Adrenal gland (tissue), 12 donors: ENCODE results near the gene DNAJC15. TPM values are rescaled to one million over a fixed set of nuclear protein-coding genes. Genes with fewer than 3 reads are reported as not detected.

Source experiments
- DNase-seq, 7 donors: peaks; one replicate each; pipeline ENCODE4 v3.0.0-alpha.2; 2019 to 2020
- H3K27ac ChIP-seq, 5 donors: fragments of 200-600 bp; sonication (generic) in 4 of 5; 1 replicate in 3 of 5; 2 replicates in 2 of 5; pipeline versions ENCODE4 v1.5.1 to v1.8.0; 2016 to 2020; ENCODE audit warnings: mild to moderate bottlenecking in 1 of 5
- H3K27me3 ChIP-seq: fragments of 200-600 bp; 2 replicates; pipeline ENCODE4 v1.8.0; 2021
- H3K36me3 ChIP-seq, 2 donors: fragments of 200-600 bp; replicated peaks in 1 of 2; 1 replicate in 1 of 2; 2 replicates in 1 of 2; pipeline versions ENCODE4 v1.5.1 to v1.8.0; 2018 to 2022
- H3K4me1 ChIP-seq, 2 donors: fragments of 200-600 bp; replicated peaks in 1 of 2; 1 replicate in 1 of 2; 2 replicates in 1 of 2; pipeline versions ENCODE4 v1.5.1 to v1.8.0; 2018 to 2021
- H3K4me3 ChIP-seq, 4 donors: fragments of 200-600 bp; sonication (generic) in 3 of 4; one replicate each; pipeline ENCODE4 v1.5.1; 2016 to 2018
- H3K9me3 ChIP-seq, 3 donors: fragments of 200-600 bp; sonication (generic) in 1 of 3; replicated peaks in 1 of 3; 1 replicate in 2 of 3; 2 replicates in 1 of 3; pipeline versions ENCODE4 v1.5.1 to v1.8.0; 2016 to 2021
- CTCF ChIP-seq, 6 experiments: fragments of 450-650 bp in 4 of 6; fragments of 200-600 bp in 2 of 6; sonication (generic) in 1 of 6; IDR thresholded peaks; 1 replicate in 5 of 6; 2 replicates in 1 of 6; pipeline versions ENCODE4 v1.5.1 to v1.8.0; 2016 to 2021; ENCODE audit warnings: antibody characterized with exemption in 6 of 6, mild to moderate bottlenecking in 2 of 6, moderate library complexity in 1 of 6
- POLR2A ChIP-seq, 2 donors: fragments of 450-650 bp; IDR thresholded peaks; one replicate each; pipeline ENCODE4 v1.6.1; 2017; ENCODE audit warnings: antibody characterized with exemption in 2 of 2, mild to moderate bottlenecking in 2 of 2, moderate library complexity in 1 of 2
- WGBS, 4 donors: extraction: QIAGEN DNeasy Blood & Tissue Kit in 2 of 4; methylation state at CpG; one replicate each; pipeline versions ENCODE4 v1.1.5 to v1.1.7; 2013 to 2017; 5-methylcytosine and 5-hydroxymethylcytosine counted together
- intact Hi-C, 2 donors: fragments of 100-400 bp; cut with DNase I; formaldehyde crosslinking; loops; one replicate each; pipeline versions ENCODE4 v1.14.1 to v1.15.0; 2022 to 2023
- polyA plus RNA-seq, 3 donors: library from polyadenylated mRNA; stranded (reverse); fragments of 200-250 nt in 2 of 3; fragments of 350-450 nt in 1 of 3; fragmentation: Illumina TruSeq in 1 of 3; extraction: RNeasy Lipid Tissue Mini Kit (QIAGEN cat#74804) in 1 of 3; gene quantifications; one replicate each; pipeline ENCODE4 v1.2.3, GENCODE V29; 2013 to 2014
- total RNA-seq, 9 donors: library from RNA; depleted of rRNA in 4 of 9; stranded (reverse); fragments of >200 nt in 4 of 9; fragments of 120-200 nt in 1 of 9; fragmentation: NEBNext Ultra II Directional in 1 of 9; extraction: Animal tissue kit (Norgen Biotek cat#: 25700) in 1 of 9; gene quantifications; one replicate each; pipeline versions ENCODE4 v1.1.0 to v1.2.4, GENCODE V29; 2013 to 2023
- donor health status: healthy with polysubstance abuse.
- donor health status: Bipolar disorder and iron deficiency.
- donor health status: DM: yes; HTN: yes; CAD: no.
- donor health status: DM: no; HTN: no; CAD: no.
- donor health status: DM: no; HTN: no; CAD: no.
- donor health status: DM: yes; HTN: yes; CAD: no.

DNAJC15 gene
- total and polyA plus RNA-seq, 12 donors, result 10.0 to 33.5 (median 17.5) TPM

DNA sequence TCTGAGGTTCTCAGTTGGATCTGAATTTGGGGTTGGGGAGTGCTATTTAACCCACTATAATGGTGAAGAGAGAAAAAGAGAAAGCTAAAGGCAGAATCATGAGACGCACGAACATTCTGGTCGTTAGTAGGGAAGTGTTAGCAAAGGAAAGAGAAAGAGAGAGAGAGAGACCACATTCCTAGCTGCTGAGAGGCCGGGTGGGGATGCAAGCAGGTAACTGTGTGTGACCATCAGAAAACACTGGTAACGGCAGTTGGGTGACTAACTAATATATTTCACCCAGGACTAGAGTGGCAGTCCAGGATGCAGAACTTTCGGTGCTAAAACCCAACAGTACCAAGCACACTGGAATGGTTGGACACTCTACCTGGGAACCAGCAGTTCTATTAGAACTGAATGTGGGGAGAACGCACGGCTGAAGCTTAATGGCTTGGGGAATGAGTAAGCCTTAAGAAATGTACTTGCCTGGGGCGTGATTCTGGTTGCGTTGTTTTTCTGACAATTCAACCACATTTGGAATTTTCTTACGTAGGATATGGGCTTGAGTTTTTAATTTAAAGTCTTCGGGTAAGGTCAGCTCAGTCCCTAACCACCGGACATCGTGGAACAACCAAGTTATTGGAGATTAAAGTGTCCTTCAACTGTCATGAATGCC, 130.2 kb downstream of the DNAJC15 start:
- no peaks in the 10 kb centered on the region for H3K27me3 ChIP-seq
- no peak overlapping the region for H3K27ac ChIP-seq
- H3K36me3 ChIP-seq, result no peaks in the 10 kb centered on the region
- H3K4me1 ChIP-seq, result no peaks in the 10 kb centered on the region
- no peak for DNase-seq
- TF ChIP-seq POLR2A (IDR thresholded peaks at IDR 0.05), result no peak
- TF ChIP-seq CTCF (IDR thresholded peaks at IDR 0.05), result no peak
- no peaks in the 10 kb centered on the region for H3K9me3 ChIP-seq
- intact Hi-C loops, result no loop called here
- H3K4me3 ChIP-seq, result no peak overlapping the region
- WGBS, 4 donors, result 84 to 88% (median 86%) methylated on average over 14 of the region's 14 CpGs

DNA sequence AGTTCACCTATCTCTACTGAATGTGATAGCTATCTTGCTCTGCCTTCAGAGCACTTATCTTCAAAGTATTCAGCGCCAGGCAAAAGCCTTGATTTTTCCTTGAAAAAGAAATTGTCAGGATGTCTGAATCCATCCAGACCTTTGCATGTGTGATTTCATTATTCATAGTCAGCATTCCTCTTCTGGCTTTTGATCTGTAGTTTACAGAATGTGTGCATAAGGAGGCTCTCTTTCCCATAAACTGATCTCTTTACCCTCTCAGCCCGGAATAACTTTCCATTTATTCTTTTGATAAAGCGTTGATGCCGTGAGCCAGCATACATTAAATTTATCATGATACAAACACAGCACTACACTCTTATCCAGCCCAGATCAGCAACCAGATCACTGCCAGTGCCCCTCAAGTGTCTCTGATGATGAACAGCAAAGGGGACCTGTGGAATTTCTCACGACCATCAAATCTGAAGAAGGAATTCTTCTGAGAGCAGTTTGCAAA, 130.8 kb downstream of the DNAJC15 start:
- Histone ChIP-seq H3K27me3 (no peaks in the 10 kb centered on the region), H3K36me3 (no peaks in the 10 kb centered on the region), H3K4me1 (no peaks in the 10 kb centered on the region), H3K27ac (no peak overlapping the region), H3K4me3 (no peak overlapping the region), H3K9me3 (no peaks in the 10 kb centered on the region)
- intact Hi-C loops, result no loop called here
- DNase-seq, result no peak
- WGBS, 4 donors, result 61 to 86% (median 71%) methylated on average over 5 of the region's 5 CpGs
- TF ChIP-seq POLR2A (IDR thresholded peaks at IDR 0.05), result no peak
- TF ChIP-seq CTCF (IDR thresholded peaks at IDR 0.05), result no peak

DNA sequence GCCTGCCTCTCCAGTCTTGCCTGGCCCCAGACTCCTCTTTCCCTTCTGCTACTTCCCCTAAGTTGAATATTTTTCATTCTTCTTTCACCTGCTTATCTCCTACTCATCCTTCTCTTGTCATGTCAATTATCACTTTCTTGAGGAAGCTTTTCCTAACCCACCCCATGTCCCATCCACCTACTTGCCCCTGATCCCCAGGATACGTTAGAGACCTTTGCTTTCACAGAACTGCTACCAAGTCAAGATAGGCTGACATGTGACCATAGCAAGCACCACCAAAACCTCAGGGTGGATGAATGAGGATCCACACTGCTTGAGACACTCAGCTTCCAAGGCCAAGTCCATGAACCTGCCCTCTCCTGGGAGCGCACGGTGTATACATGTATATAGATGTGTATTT, 131.5 kb downstream of the DNAJC15 start:
- no peak for DNase-seq
- TF ChIP-seq POLR2A (IDR thresholded peaks at IDR 0.05) (no peak), CTCF (IDR thresholded peaks at IDR 0.05) (no peak)
- H3K9me3 ChIP-seq, result no peaks in the 10 kb centered on the region
- no peaks in the 10 kb centered on the region for H3K36me3 ChIP-seq
- no peaks in the 10 kb centered on the region for H3K4me1 ChIP-seq
- H3K4me3 ChIP-seq, result no peak overlapping the region
- intact Hi-C loops, result no loop called here
- WGBS, 4 donors, result 90 to 96% (median 94%) methylated on average over 3 of the region's 3 CpGs
- no peaks in the 10 kb centered on the region for H3K27me3 ChIP-seq
- H3K27ac ChIP-seq, result no peak overlapping the region

- no peaks in the 10 kb centered on the region for H3K9me3 ChIP-seq
- no peaks in the 10 kb centered on the region for H3K4me1 ChIP-seq
- H3K27me3 ChIP-seq, result no peaks in the 10 kb centered on the region
- H3K4me3 ChIP-seq, result no peak overlapping the region
- intact Hi-C loops, result no loop called here
- no peaks in the 10 kb centered on the region for H3K36me3 ChIP-seq
- DNase-seq, result no peak
- WGBS, 4 donors, result 89 to 97% (median 97%) methylated on average over 2 of the region's 2 CpGs
- H3K27ac ChIP-seq, result no peak overlapping the region
- TF ChIP-seq CTCF (IDR thresholded peaks at IDR 0.05), result no peak
- no peak for TF ChIP-seq POLR2A (IDR thresholded peaks at IDR 0.05)
Observed at GRCh38 chr13:43156916-43157315, 133.5 kb downstream of the DNAJC15 start.
